Measurements from ENCODE around the gene PLD3. TPM values are rescaled to one million over a fixed set of nuclear protein-coding genes. Genes with fewer than 3 reads are reported as not detected.
"Not testable (repeated sequence)": the region's sequence is repeated elsewhere in the genome, so short reads cannot be mapped to it uniquely, and the experiment has no call there.

PLD3 gene
- total RNA-seq, 2 donors from 2014 or later, result 59.7 to 78.3 TPM

GRCh38 chr19:40321076-40321475 is 27.4 kb upstream of the PLD3 start:
- H3K27me3 Mint-ChIP-seq, result no peaks in the 10 kb centered on the region
- no peak overlapping the region for H3K27ac Mint-ChIP-seq

GRCh38 chr19:40321566-40322270 is 26.8 kb upstream of the PLD3 start:
- Mint-ChIP-seq H3K9me3 (no peaks in the 10 kb centered on the region), H3K27ac (no peak overlapping the region), H3K27me3 (no peaks in the 10 kb centered on the region), H3K4me3 (no peak overlapping the region), H3K36me3 (ENCODE audit: low read depth) (peaks cover 84% of the 10 kb centered on the region), H3K4me1 (no peaks in the 10 kb centered on the region)
- ATAC-seq (replicated peaks), result no peak

More at GRCh38 chr19:40321076-40321475, 27.4 kb upstream of the PLD3 start:
- H3K4me3 Mint-ChIP-seq, result no peak overlapping the region
- no peak for ATAC-seq (replicated peaks)
- no peaks in the 10 kb centered on the region for H3K9me3 Mint-ChIP-seq
- peaks cover 77% of the 10 kb centered on the region for H3K36me3 Mint-ChIP-seq (ENCODE audit: low read depth)
- H3K4me1 Mint-ChIP-seq, result no peaks in the 10 kb centered on the region

- no peak overlapping the region for H3K4me3 Mint-ChIP-seq
- H3K27ac Mint-ChIP-seq, result peak overlapping the region; percentile 10
- H3K4me1 Mint-ChIP-seq, result no peaks in the 10 kb centered on the region
- ATAC-seq (replicated peaks), result no peak
- H3K27me3 Mint-ChIP-seq, result no peaks in the 10 kb centered on the region
- H3K9me3 Mint-ChIP-seq, result no peaks in the 10 kb centered on the region
- peaks cover 87% of the 10 kb centered on the region for H3K36me3 Mint-ChIP-seq (ENCODE audit: low read depth)
These were observed 26.3 kb upstream of the PLD3 start for GRCh38 chr19:40322271-40322610.

GRCh38 chr19:40322951-40323615 is 25.4 kb upstream of the PLD3 start:
- Mint-ChIP-seq H3K27ac (peak overlapping the region; percentile 10), H3K27me3 (no peaks in the 10 kb centered on the region), H3K4me3 (no peak overlapping the region), H3K36me3 (ENCODE audit: low read depth) (peaks cover 87% of the 10 kb centered on the region), H3K9me3 (no peaks in the 10 kb centered on the region), H3K4me1 (no peaks in the 10 kb centered on the region)
- no peak for ATAC-seq (replicated peaks)

- no peak overlapping the region for H3K27ac Mint-ChIP-seq
- peaks cover 93% of the 10 kb centered on the region for H3K36me3 Mint-ChIP-seq (ENCODE audit: low read depth)
- H3K4me3 Mint-ChIP-seq, result no peak overlapping the region
- no peak for ATAC-seq (replicated peaks)
- no peaks in the 10 kb centered on the region for H3K9me3 Mint-ChIP-seq
- no peaks in the 10 kb centered on the region for H3K4me1 Mint-ChIP-seq
- H3K27me3 Mint-ChIP-seq, result no peaks in the 10 kb centered on the region
These were observed 24.8 kb upstream of the PLD3 start for GRCh38 chr19:40323705-40324104.

- ATAC-seq (replicated peaks), result no peak
- H3K4me3 Mint-ChIP-seq, result no peak overlapping the region
- no peak overlapping the region for H3K27ac Mint-ChIP-seq
- no peaks in the 10 kb centered on the region for H3K27me3 Mint-ChIP-seq
- H3K36me3 Mint-ChIP-seq (ENCODE audit: low read depth), result peaks cover 95% of the 10 kb centered on the region
- H3K9me3 Mint-ChIP-seq, result no peaks in the 10 kb centered on the region
- no peaks in the 10 kb centered on the region for H3K4me1 Mint-ChIP-seq
These were observed 22.3 kb upstream of the PLD3 start for GRCh38 chr19:40326201-40326600.

- Mint-ChIP-seq H3K27me3 (no peaks in the 10 kb centered on the region), H3K9me3 (no peaks in the 10 kb centered on the region), H3K4me3 (no peak overlapping the region), H3K27ac (no peak overlapping the region), H3K4me1 (no peaks in the 10 kb centered on the region), H3K36me3 (ENCODE audit: low read depth) (peaks cover 96% of the 10 kb centered on the region)
- no peak for ATAC-seq (replicated peaks)
These were observed 17.4 kb upstream of the PLD3 start for GRCh38 chr19:40331052-40331451.

GRCh38 chr19:40332669-40333068 is 15.8 kb upstream of the PLD3 start:
- H3K9me3 Mint-ChIP-seq, result no peaks in the 10 kb centered on the region
- no peaks in the 10 kb centered on the region for H3K4me1 Mint-ChIP-seq
- H3K27me3 Mint-ChIP-seq, result no peaks in the 10 kb centered on the region
- no peak for ATAC-seq (replicated peaks)
- peaks cover 87% of the 10 kb centered on the region for H3K36me3 Mint-ChIP-seq (ENCODE audit: low read depth)
- no peak overlapping the region for H3K4me3 Mint-ChIP-seq
- no peak overlapping the region for H3K27ac Mint-ChIP-seq

GRCh38 chr19:40333083-40333482 is 15.4 kb upstream of the PLD3 start:
- not testable (repeated sequence) for H3K27ac Mint-ChIP-seq; H3K27me3 Mint-ChIP-seq; ATAC-seq (replicated peaks); H3K4me1 Mint-ChIP-seq; H3K9me3 Mint-ChIP-seq; H3K4me3 Mint-ChIP-seq
- peaks cover 83% of the 10 kb centered on the region for H3K36me3 Mint-ChIP-seq (ENCODE audit: low read depth)

- H3K27me3 Mint-ChIP-seq, result no peaks in the 10 kb centered on the region
- no peak overlapping the region for H3K27ac Mint-ChIP-seq
- no peak overlapping the region for H3K4me3 Mint-ChIP-seq
- ATAC-seq (replicated peaks), result no peak
- no peaks in the 10 kb centered on the region for H3K9me3 Mint-ChIP-seq
- H3K36me3 Mint-ChIP-seq (ENCODE audit: low read depth), result peaks cover 80% of the 10 kb centered on the region
- H3K4me1 Mint-ChIP-seq, result no peaks in the 10 kb centered on the region
These were observed 13.4 kb upstream of the PLD3 start for GRCh38 chr19:40335101-40335500.

GRCh38 chr19:40335855-40336600 is 12.5 kb upstream of the PLD3 start:
- Mint-ChIP-seq H3K36me3 (ENCODE audit: low read depth) (peaks cover 77% of the 10 kb centered on the region), H3K27ac (no peak overlapping the region), H3K27me3 (no peaks in the 10 kb centered on the region), H3K4me1 (no peaks in the 10 kb centered on the region), H3K4me3 (no peak overlapping the region), H3K9me3 (no peaks in the 10 kb centered on the region)
- ATAC-seq (replicated peaks), result no peak

- Mint-ChIP-seq H3K27me3 (no peaks in the 10 kb centered on the region), H3K4me1 (no peaks in the 10 kb centered on the region), H3K4me3 (no peak overlapping the region), H3K9me3 (no peaks in the 10 kb centered on the region), H3K36me3 (ENCODE audit: low read depth) (peaks cover 72% of the 10 kb centered on the region), H3K27ac (no peak overlapping the region)
- no peak for ATAC-seq (replicated peaks)
These were observed 11.9 kb upstream of the PLD3 start for GRCh38 chr19:40336601-40336900.

GRCh38 chr19:40337107-40337506 is 11.4 kb upstream of the PLD3 start:
- H3K36me3 Mint-ChIP-seq (ENCODE audit: low read depth), result peaks cover 66% of the 10 kb centered on the region
- no peaks in the 10 kb centered on the region for H3K9me3 Mint-ChIP-seq

GRCh38 chr19:40337594-40337993 is 10.9 kb upstream of the PLD3 start:
- H3K36me3 Mint-ChIP-seq (ENCODE audit: low read depth), result peaks cover 61% of the 10 kb centered on the region
- no peak overlapping the region for H3K4me3 Mint-ChIP-seq
- H3K27ac Mint-ChIP-seq, result no peak overlapping the region
- no peaks in the 10 kb centered on the region for H3K27me3 Mint-ChIP-seq
- no peaks in the 10 kb centered on the region for H3K9me3 Mint-ChIP-seq
- no peaks in the 10 kb centered on the region for H3K4me1 Mint-ChIP-seq
- no peak for ATAC-seq (replicated peaks)

More at GRCh38 chr19:40337107-40337506, 11.4 kb upstream of the PLD3 start:
- Mint-ChIP-seq H3K27me3 (no peaks in the 10 kb centered on the region), H3K27ac (no peak overlapping the region), H3K4me1 (no peaks in the 10 kb centered on the region), H3K4me3 (no peak overlapping the region)
- ATAC-seq (replicated peaks), result no peak
